GM12873 (cell line): ENCODE measurements around the gene B9D1.

Experiments used
- TF ChIP-seq, protein P1 (sequence below): IDR thresholded peaks from 2 replicates; pipeline ENCODE4 v1.5.1; 2012; ENCODE audit warnings: low read depth, mild to moderate bottlenecking, moderate library complexity, low read length, control low read depth; ENCODE audit not compliant: insufficient read depth; ENCODE audit errors: missing control alignments

Gene B9D1

DNA sequence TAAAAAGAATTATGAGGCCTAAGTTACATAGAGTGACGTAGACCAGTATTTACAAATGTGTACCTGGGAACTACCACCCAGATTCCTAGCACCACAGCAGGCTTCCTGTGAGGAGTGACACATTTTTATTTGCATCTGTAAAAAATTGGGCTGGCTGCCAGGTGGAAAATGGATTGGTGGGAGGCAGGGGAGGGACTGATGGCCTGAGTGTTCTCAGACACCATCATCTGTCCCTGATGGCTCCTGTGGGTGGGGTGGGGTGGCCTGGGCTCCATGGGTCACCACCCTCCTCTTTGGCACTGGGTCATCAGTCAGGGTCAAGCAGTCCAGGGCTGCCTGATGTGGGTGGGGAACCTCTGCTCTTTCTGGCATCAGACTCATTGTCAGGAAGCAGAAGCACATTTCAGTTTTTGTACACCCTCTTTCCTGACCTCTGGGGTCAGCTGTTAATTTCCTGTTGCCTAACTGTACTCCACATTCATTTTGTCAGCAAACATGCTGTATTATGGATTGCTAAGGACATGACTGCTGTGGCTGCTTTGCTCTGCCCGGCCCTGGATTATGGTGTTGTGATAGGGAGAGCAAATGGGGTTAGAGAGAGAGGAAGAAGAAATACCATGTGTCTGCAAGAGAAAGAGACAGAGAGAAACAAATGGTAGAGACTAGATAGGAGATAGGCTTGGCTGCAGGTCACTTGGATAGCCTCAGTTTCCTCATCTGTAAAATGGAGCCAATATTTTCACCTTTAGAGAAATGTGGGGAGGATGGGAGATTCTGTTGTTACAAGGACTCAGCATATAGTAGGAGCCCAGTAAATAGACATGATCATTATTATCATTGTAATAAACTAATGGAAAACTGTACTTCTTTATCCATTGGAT is 36.0 kb upstream of the B9D1 start:
- TF ChIP-seq, protein P1, sequence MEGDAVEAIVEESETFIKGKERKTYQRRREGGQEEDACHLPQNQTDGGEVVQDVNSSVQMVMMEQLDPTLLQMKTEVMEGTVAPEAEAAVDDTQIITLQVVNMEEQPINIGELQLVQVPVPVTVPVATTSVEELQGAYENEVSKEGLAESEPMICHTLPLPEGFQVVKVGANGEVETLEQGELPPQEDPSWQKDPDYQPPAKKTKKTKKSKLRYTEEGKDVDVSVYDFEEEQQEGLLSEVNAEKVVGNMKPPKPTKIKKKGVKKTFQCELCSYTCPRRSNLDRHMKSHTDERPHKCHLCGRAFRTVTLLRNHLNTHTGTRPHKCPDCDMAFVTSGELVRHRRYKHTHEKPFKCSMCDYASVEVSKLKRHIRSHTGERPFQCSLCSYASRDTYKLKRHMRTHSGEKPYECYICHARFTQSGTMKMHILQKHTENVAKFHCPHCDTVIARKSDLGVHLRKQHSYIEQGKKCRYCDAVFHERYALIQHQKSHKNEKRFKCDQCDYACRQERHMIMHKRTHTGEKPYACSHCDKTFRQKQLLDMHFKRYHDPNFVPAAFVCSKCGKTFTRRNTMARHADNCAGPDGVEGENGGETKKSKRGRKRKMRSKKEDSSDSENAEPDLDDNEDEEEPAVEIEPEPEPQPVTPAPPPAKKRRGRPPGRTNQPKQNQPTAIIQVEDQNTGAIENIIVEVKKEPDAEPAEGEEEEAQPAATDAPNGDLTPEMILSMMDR: no peak

- TF ChIP-seq, protein P1: peak; percentile 59
These were observed 35.1 kb upstream of the B9D1 start for GRCh38 chr17:19397556-19398041.

GRCh38 chr17:19392303-19392702 is 29.8 kb upstream of the B9D1 start:
- TF ChIP-seq, protein P1: no peak

DNA sequence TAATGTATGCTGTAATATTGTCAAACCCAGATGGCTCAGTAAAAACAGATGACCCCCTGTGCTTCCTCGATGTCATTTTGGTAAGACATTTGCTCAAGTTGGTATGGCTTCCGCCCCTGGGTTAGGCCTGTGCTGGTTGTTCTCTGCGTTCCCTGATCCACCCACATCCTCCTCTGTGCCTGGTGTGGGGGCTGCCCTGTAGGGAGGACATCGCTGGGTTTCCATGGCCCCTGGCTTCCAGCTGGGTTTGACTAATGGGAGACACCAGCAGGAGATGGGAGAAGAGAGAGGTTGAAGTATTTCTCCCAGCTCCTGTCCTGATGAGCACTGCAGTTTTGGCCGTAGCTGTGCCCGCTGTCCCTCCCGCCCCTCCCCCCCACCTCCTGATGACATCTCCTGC is 28.9 kb upstream of the B9D1 start:
- TF ChIP-seq, protein P1: no peak

DNA sequence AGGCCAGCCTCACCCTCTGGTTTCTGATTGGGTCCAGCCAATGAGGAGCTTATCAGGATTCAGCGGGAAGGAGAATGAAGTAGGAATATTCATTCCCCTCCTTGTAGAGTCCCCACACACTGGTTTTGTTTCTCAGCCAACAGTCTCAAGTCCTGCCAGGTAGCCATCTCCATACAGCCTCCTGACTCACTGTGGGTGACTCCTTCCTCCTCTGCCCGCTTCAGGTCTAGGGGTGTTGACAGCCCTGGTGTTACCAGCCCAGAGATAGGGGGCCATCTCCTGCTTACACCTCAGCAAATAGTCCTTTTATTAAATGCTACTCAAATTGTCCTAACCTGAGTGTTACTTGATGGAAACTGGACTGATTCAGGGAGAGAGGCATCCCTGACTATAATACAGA is 28.4 kb upstream of the B9D1 start:
- TF ChIP-seq, protein P1: no peak

DNA sequence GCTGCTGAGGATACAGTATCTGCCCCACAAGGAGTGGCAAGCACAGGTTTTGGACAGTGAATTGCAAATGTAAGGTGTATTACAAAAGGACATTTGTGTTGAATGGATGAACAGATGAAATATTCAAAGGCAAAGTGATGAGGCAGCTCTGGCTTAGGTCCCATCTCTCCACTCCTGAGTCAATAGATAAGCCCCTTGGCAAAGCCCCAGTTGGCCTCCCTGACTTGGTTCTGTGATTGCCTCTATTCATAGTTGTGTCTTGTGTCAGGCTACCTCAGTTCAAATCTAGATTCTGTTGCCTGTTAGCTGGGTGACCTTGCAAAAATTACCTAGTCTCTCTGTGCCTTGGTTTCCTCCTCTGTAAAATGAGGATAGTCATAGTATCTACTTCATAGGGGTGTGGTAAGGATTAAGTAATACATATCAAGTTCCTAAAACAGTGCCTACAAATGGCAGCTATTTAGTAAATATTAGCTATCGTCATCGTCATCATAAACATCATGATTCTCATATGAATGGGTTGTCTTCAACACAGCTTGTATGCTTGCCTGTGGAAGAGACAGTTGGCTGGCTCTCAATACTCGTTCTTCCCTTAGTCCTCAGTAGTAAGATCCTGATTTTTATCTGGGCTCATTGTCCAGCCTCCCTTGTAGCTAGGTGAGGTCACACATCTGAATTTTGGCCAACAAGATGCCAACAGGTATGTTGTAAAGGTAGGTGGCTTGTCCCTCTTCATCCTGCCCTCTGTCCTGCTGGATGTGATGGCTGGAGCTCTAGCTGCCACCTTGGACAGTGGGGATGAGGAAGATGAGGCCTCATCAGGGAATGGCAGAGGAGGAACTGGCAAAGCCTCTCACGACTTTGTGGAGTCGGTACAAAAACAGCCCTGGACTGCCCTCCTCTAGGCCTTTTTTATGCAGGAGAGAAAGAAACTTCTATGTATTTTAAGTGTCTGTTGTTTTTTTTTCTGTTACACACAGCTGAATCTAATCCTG is 26.6 kb upstream of the B9D1 start:
- TF ChIP-seq, protein P1: no peak
